Immature natural killer cell (primary cell): ENCODE results near the gene OGFOD2. TPM values are rescaled to one million over a fixed set of nuclear protein-coding genes. Genes with fewer than 3 reads are reported as not detected.
"Not testable (repeated sequence)": the region's sequence is repeated elsewhere in the genome, so short reads cannot be mapped to it uniquely, and the experiment has no call there.

Experiments used
- DNase-seq, 3 donors: peaks; one replicate each; pipeline ENCODE4 v3.0.0; 2022; ENCODE audit warnings: mixed read lengths in 1 of 3
- H3K27ac Mint-ChIP-seq, 6 donors: one replicate each; pipeline ENCODE4 v1.8.0; 2020; ENCODE audit warnings: mixed read lengths in 6 of 6, mild to moderate bottlenecking in 5 of 6, inconsistent platforms in 4 of 6, moderate library complexity in 3 of 6
- H3K27me3 Mint-ChIP-seq, 3 donors: one replicate each; pipeline ENCODE4 v1.8.0; 2020 to 2021; ENCODE audit warnings: low read depth in 3 of 3, mild to moderate bottlenecking in 3 of 3, mixed read lengths in 3 of 3, moderate library complexity in 3 of 3, inconsistent platforms in 1 of 3
- H3K36me3 Mint-ChIP-seq, 3 donors: one replicate each; pipeline ENCODE4 v1.8.0; 2020; ENCODE audit warnings: mixed read lengths in 3 of 3, inconsistent platforms in 2 of 3, mild to moderate bottlenecking in 2 of 3
- H3K4me1 Mint-ChIP-seq, 2 donors: one replicate each; pipeline ENCODE4 v1.8.0; 2020; ENCODE audit warnings: inconsistent platforms in 2 of 2, mild to moderate bottlenecking in 2 of 2, mixed read lengths in 2 of 2, moderate library complexity in 1 of 2
- H3K4me3 Mint-ChIP-seq, 5 donors: one replicate each; pipeline ENCODE4 v1.8.0; 2020; ENCODE audit warnings: mild to moderate bottlenecking in 5 of 5, mixed read lengths in 5 of 5, inconsistent platforms in 3 of 5, moderate library complexity in 3 of 5
- H3K9me3 Mint-ChIP-seq, 6 donors: one replicate each; pipeline ENCODE4 v1.8.0; 2020; ENCODE audit warnings: mild to moderate bottlenecking in 6 of 6, mixed read lengths in 6 of 6, inconsistent platforms in 4 of 6, moderate library complexity in 3 of 6
- polyA plus RNA-seq, 3 donors: library from polyadenylated mRNA; unstranded; fragments of 300-500 nt; fragmentation: Illumina TruSeq; gene quantifications; one replicate each; pipeline ENCODE4 v1.2.3, GENCODE V29; 2021

The OGFOD2 gene
- polyA plus RNA-seq, 3 donors from 2014 or later = 14.4 to 16.6 (median 16.3) TPM

- Mint-ChIP-seq H3K9me3 (no peaks in the 10 kb centered on the region), H3K27me3 (peaks cover 0 to 2% (median 2%) of the 10 kb centered on the region in 3 donors), H3K4me3 (no peak overlapping the region), H3K27ac (no peak overlapping the region), H3K4me1 (no peaks in the 10 kb centered on the region), H3K36me3 (peaks cover 0 to 6% (median 6%) of the 10 kb centered on the region in 3 donors)
- no peak for DNase-seq
Measured at GRCh38 chr12:123000578-123000977, 25.5 kb downstream of the OGFOD2 start.

- H3K36me3 Mint-ChIP-seq = peaks cover 0 to 6% (median 6%) of the 10 kb centered on the region in 3 donors
- H3K9me3 Mint-ChIP-seq = no peaks in the 10 kb centered on the region
- H3K27me3 Mint-ChIP-seq = peaks cover 0 to 2% (median 2%) of the 10 kb centered on the region in 3 donors
- no peaks in the 10 kb centered on the region for H3K4me1 Mint-ChIP-seq
- peak overlapping the region in 1 of 6 donors; percentile 55 for H3K27ac Mint-ChIP-seq
- no peak overlapping the region for H3K4me3 Mint-ChIP-seq
- no peak for DNase-seq
Measured at GRCh38 chr12:123001464-123001863, 26.4 kb downstream of the OGFOD2 start.

DNA sequence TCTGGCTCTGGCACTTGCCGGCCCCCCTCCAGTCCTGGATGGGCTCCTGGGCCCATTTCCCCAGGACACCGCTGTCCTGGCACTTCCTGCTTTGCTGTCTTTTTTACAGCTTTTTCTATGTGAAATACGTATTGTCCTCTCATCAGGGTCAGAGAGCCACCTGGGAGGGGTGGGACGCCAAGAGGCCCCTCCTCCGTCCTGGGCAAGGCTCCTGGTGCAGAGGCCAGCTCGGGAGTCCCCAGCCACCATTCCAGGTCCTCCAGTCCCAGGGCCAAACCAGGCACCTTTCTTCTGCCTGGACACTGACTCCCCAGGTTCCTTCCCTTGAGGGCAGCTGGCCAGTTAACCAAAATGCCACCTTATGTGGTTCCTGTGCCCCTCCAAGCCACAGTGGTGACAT, 28.2 kb downstream of the OGFOD2 start:
- Mint-ChIP-seq H3K9me3 (no peaks in the 10 kb centered on the region), H3K27me3 (peaks cover 0 to 3% (median 2%) of the 10 kb centered on the region in 3 donors), H3K4me3 (no peak overlapping the region), H3K36me3 (peaks cover 0 to 18% (median 6%) of the 10 kb centered on the region in 3 donors), H3K4me1 (no peaks in the 10 kb centered on the region), H3K27ac (peak overlapping the region in 2 of 6 donors; percentile 39 to 63)
- no peak for DNase-seq

DNA sequence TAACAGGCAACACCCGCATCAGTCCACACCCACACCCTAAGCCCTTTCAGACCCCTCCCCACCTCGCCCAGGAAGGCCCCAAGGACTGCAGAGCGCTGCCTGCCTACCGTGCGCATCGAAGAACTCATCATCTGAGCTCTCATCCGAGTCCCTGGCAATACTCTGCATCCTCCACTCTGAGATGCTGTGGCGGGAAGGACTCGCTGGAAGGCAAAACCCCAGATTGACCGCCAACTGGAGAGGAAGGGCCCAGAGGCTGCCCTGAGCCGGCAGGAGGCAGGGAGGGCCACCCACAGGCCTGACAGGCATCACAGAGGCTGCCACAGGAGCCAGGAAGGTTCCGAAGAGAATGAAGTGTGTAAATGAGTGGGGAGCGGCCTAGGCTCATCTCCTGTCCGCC, 29.2 kb downstream of the OGFOD2 start:
- Mint-ChIP-seq H3K36me3 (peaks cover 0 to 18% (median 6%) of the 10 kb centered on the region in 3 donors), H3K9me3 (no peaks in the 10 kb centered on the region), H3K4me3 (no peak overlapping the region), H3K27ac (no peak overlapping the region), H3K27me3 (peaks cover 0 to 1% (median 0%) of the 10 kb centered on the region in 3 donors), H3K4me1 (no peaks in the 10 kb centered on the region)
- DNase-seq = no peak

DNA sequence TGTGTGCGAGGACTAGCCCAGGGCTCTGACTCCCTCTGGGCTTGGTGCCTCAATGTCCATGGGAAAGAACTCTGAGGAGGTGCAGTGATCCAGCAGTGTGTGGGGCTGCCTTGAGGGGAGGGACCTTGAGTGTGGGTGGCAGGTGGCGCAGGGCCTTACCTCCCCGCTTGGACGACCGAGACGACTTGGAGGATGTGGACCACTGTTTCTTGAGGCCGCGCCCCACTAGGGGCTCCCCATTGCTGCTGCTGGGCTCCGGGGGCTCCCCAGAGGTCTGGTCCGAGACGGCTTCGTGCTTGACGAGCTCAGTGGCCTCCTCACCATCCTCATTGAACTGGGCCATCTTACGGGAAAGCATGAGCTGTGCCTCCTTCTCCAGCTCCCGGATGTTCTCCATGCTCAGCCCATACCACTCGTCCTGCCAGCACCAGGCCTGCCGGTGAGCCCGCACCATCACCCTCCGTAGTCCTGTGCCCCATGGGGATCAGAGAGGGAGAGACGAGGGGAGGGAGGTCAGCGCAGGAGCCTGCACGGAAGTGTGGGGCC, 30.1 kb downstream of the OGFOD2 start:
- H3K27ac Mint-ChIP-seq = no peak overlapping the region
- H3K9me3 Mint-ChIP-seq = no peaks in the 10 kb centered on the region
- H3K4me3 Mint-ChIP-seq = no peak overlapping the region
- H3K4me1 Mint-ChIP-seq = no peaks in the 10 kb centered on the region
- no peak for DNase-seq
- peaks cover 0 to 1% (median 0%) of the 10 kb centered on the region in 3 donors for H3K27me3 Mint-ChIP-seq
- peaks cover 0 to 23% (median 6%) of the 10 kb centered on the region in 3 donors for H3K36me3 Mint-ChIP-seq

DNA sequence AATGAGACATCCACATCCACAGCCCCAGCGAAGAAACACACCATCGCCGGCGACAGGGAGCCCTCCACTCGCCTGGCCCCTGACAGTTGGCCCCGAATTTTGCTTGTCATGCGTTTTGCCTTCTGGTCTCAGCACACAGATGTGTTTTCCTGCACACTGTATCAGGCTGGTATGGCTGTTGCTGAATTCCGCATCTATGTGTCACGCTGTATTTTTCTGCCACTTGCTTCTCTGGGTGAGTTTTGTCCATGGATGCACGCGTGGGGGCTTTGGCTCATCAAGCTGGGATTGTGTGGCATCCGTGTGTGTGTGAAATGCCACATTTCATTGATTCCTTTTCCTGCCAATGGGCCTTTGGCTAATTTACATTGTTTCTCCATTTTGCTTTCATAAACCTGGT, 31.9 kb downstream of the OGFOD2 start:
- Mint-ChIP-seq H3K4me1 (no peaks in the 10 kb centered on the region), H3K4me3 (no peak overlapping the region), H3K36me3 (peaks cover 0 to 22% (median 4%) of the 10 kb centered on the region in 3 donors), H3K27me3 (peaks cover 0 to 1% (median 0%) of the 10 kb centered on the region in 3 donors), H3K9me3 (no peaks in the 10 kb centered on the region), H3K27ac (no peak overlapping the region)
- DNase-seq = no peak

GRCh38 chr12:123010110-123010509, 35.1 kb downstream of the OGFOD2 start:
- Mint-ChIP-seq H3K9me3 (no peaks in the 10 kb centered on the region), H3K27me3 (peaks cover 0 to 1% (median 0%) of the 10 kb centered on the region in 3 donors), H3K4me1 (peaks cover 1 to 6% of the 10 kb centered on the region in 2 donors), H3K36me3 (peaks cover 0 to 22% (median 4%) of the 10 kb centered on the region in 3 donors), H3K4me3 (no peak overlapping the region), H3K27ac (peak overlapping the region in 2 of 6 donors; percentile 20 to 62)
- no peak for DNase-seq

DNA sequence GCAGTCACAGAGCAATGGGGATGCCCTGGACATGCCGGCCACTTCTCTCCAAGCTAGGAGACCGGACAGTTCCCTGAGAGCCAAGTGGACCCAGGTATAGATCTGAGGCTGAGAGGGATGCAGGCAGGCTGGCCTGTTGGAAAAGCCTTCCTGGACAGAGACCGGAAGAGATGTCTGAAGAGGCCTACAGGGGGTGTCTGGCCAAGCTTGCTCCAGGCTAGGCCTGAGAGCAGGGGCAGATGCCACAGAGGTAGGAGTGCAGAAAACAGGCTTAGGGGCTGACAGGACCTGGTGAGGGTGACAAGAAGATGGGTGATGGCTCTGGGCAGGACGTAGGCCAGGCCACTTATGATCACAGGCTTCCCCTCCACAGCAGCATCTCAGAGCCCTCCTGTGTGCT, 35.6 kb downstream of the OGFOD2 start:
- Mint-ChIP-seq H3K27ac (peak overlapping the region in 1 of 6 donors; percentile 20), H3K27me3 (peaks cover 0 to 1% (median 0%) of the 10 kb centered on the region in 3 donors), H3K4me3 (no peak overlapping the region), H3K36me3 (peaks cover 0 to 22% (median 4%) of the 10 kb centered on the region in 3 donors), H3K4me1 (peaks cover 4 to 10% of the 10 kb centered on the region in 2 donors), H3K9me3 (no peaks in the 10 kb centered on the region)
- DNase-seq = no peak

DNA sequence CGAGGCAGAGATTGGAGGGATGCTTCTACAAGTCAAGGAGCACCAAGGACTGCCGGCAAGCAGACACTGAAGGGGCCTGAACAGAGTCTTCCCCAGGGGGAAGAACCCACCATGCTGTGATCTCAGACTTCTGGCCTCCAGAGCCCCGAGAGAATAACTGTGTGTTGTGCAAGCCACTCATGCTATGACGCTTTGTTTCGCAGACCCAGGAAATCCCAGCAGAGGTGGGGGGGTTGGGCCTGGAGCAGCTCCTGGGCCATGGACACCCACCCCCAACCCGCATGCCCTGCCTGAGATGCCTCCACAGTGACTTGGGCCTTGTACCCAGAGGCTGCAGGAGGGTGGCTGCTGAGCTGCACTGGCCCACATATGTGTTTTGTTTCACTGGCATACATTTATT, 36.7 kb downstream of the OGFOD2 start:
- H3K4me1 Mint-ChIP-seq = peaks cover 5 to 10% of the 10 kb centered on the region in 2 donors
- peaks cover 0 to 21% (median 4%) of the 10 kb centered on the region in 3 donors for H3K36me3 Mint-ChIP-seq
- H3K4me3 Mint-ChIP-seq = no peak overlapping the region
- H3K27ac Mint-ChIP-seq = no peak overlapping the region
- no peaks in the 10 kb centered on the region for H3K9me3 Mint-ChIP-seq
- peaks cover 0 to 1% (median 0%) of the 10 kb centered on the region in 3 donors for H3K27me3 Mint-ChIP-seq
- DNase-seq = no peak

- DNase-seq = no peak
- Mint-ChIP-seq H3K27ac (no peak overlapping the region), H3K4me1 (peaks cover 8 to 20% of the 10 kb centered on the region in 2 donors)
Measured at GRCh38 chr12:123013185-123014095, 38.4 kb downstream of the OGFOD2 start.

GRCh38 chr12:123014473-123014872, 39.4 kb downstream of the OGFOD2 start:
- not testable (repeated sequence) for H3K9me3 Mint-ChIP-seq, H3K27me3 Mint-ChIP-seq, H3K36me3 Mint-ChIP-seq, DNase-seq, H3K27ac Mint-ChIP-seq, H3K4me3 Mint-ChIP-seq
- peaks cover 14 to 26% of the 10 kb centered on the region in 2 donors for H3K4me1 Mint-ChIP-seq

More at GRCh38 chr12:123013185-123014095, 38.4 kb downstream of the OGFOD2 start:
- H3K4me3 Mint-ChIP-seq = no peak overlapping the region
- no peaks in the 10 kb centered on the region for H3K27me3 Mint-ChIP-seq
- no peaks in the 10 kb centered on the region for H3K9me3 Mint-ChIP-seq
- peaks cover 0 to 10% (median 4%) of the 10 kb centered on the region in 3 donors for H3K36me3 Mint-ChIP-seq

- Mint-ChIP-seq H3K4me3 (no peak overlapping the region), H3K9me3 (no peaks in the 10 kb centered on the region), H3K27ac (peak overlapping the region in 4 of 6 donors; percentile 35 to 90 (median 62)), H3K27me3 (no peaks in the 10 kb centered on the region), H3K4me1 (peaks cover 21 to 34% of the 10 kb centered on the region in 2 donors), H3K36me3 (no peaks in the 10 kb centered on the region)
- no peak for DNase-seq
Measured at GRCh38 chr12:123017753-123018152, 42.7 kb downstream of the OGFOD2 start.

DNA sequence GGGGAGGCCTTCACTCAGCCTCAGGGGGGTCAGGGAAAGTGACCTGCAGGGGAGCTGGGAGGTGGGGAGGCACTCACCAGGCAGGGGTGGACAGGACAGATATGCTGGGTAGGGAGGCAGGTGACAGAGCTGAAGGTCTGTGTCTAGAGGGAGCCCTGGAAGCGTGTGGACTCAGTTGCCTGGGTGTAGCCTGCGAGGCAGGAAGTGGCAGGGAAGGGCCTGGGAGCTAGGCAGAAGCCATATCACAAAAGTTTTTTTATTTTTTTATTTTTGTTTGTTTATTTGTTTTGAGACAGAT, 44.7 kb downstream of the OGFOD2 start:
- Mint-ChIP-seq H3K27me3 (no peaks in the 10 kb centered on the region), H3K27ac (peak overlapping the region in 4 of 6 donors; percentile 49 to 71 (median 58)), H3K4me3 (no peak overlapping the region), H3K4me1 (peaks cover 24 to 31% of the 10 kb centered on the region in 2 donors), H3K36me3 (no peaks in the 10 kb centered on the region), H3K9me3 (no peaks in the 10 kb centered on the region)
- DNase-seq = no peak
